Heart left ventricle (tissue), 16 donors: ENCODE measurements around the gene OR3A1. TPM values are rescaled to one million over a fixed set of nuclear protein-coding genes. Genes with fewer than 3 reads are reported as not detected.
"Not testable (repeated sequence)": the region's sequence is repeated elsewhere in the genome, so short reads cannot be mapped to it uniquely, and the experiment has no call there.

ENCODE experiments used
- ATAC-seq, 4 donors: fragments of 200-7000 bp; cut with Tn5 transposase; one replicate each; pipeline ENCODE4 v1.9.1; 2020 to 2022; ENCODE audit warnings: moderate library complexity in 4 of 4, mild to moderate bottlenecking in 3 of 4, moderate number of reproducible peaks in 1 of 4
- DNase-seq, 5 donors: peaks; one replicate each; pipeline ENCODE4 v3.0.0-alpha.2; 2020
- H3K27ac ChIP-seq, 12 donors: fragments of 200-600 bp; sonication (generic) in 4 of 12; one replicate each; pipeline versions ENCODE4 v1.5.0 to v1.8.0; 2016 to 2022; ENCODE audit warnings: mild to moderate bottlenecking in 2 of 12
- H3K27me3 ChIP-seq, 9 donors: fragments of 200-600 bp; sonication (generic) in 2 of 9; one replicate each; pipeline versions ENCODE4 v1.5.1 to v1.8.0; 2016 to 2022; ENCODE audit warnings: mild to moderate bottlenecking in 3 of 9
- H3K36me3 ChIP-seq, 9 donors: fragments of 200-600 bp; sonication (generic) in 2 of 9; one replicate each; pipeline versions ENCODE4 v1.5.0 to v1.8.0; 2018 to 2022; ENCODE audit warnings: mild to moderate bottlenecking in 2 of 9
- H3K4me1 ChIP-seq, 12 donors: fragments of 200-600 bp; sonication (generic) in 4 of 12; one replicate each; pipeline versions ENCODE4 v1.5.0 to v1.8.0; 2016 to 2022; ENCODE audit warnings: mild to moderate bottlenecking in 3 of 12
- H3K4me3 ChIP-seq, 12 donors: fragments of 200-600 bp; sonication (generic) in 4 of 12; one replicate each; pipeline versions ENCODE4 v1.5.0 to v1.8.0; 2017 to 2022; ENCODE audit warnings: mild to moderate bottlenecking in 9 of 12, moderate library complexity in 4 of 12
- H3K9me3 ChIP-seq, 12 donors: fragments of 200-600 bp; sonication (generic) in 4 of 12; one replicate each; pipeline versions ENCODE4 v1.5.0 to v1.8.0; 2016 to 2022; ENCODE audit warnings: mild to moderate bottlenecking in 1 of 12
- CTCF ChIP-seq, 12 donors: fragments of 200-600 bp; sonication (generic) in 4 of 12; IDR thresholded peaks; one replicate each; pipeline versions ENCODE4 v1.5.0 to v1.8.0; 2018 to 2022; ENCODE audit warnings: antibody characterized with exemption in 12 of 12, mild to moderate bottlenecking in 5 of 12
- POLR2A ChIP-seq, 2 donors: fragments of 450-650 bp; IDR thresholded peaks; one replicate each; pipeline ENCODE4 v1.6.1; 2017; ENCODE audit warnings: antibody characterized with exemption in 2 of 2, mild to moderate bottlenecking in 2 of 2, moderate library complexity in 2 of 2
- WGBS, 4 donors: extraction: QIAGEN DNeasy Blood & Tissue Kit in 2 of 4; methylation state at CpG; one replicate each; pipeline versions ENCODE4 v1.1.5 to v1.1.7; 2013 to 2018; 5-methylcytosine and 5-hydroxymethylcytosine counted together
- intact Hi-C, 10 donors: fragments of 100-400 bp; cut with DNase I; formaldehyde crosslinking; loops; one replicate each; pipeline versions ENCODE4 v1.11.1 to v1.14.2; 2022
- polyA plus RNA-seq, 2 donors: library from polyadenylated mRNA; stranded (reverse); fragments of 200-250 nt; gene quantifications; one replicate each; pipeline ENCODE4 v1.2.3, GENCODE V29; 2013
- total RNA-seq, 9 donors: library from RNA; depleted of rRNA in 2 of 9; stranded (reverse); fragments of >200 nt in 2 of 9; fragmentation: NEBNext Ultra II Directional in 3 of 9; extraction: Animal tissue kit (Norgen Biotek cat#: 25700) in 3 of 9; gene quantifications; one replicate each; pipeline versions ENCODE4 v1.1.0 to v1.2.4, GENCODE V29; 2016 to 2023
- donor health status: ischemic (EF 13 %, LVEDD 7.1; RV severe dilation, severe dysfunction).
- donor health status: healthy with polysubstance abuse.
- donor health status: DM: no; HTN: yes; CAD: no.
- donor health status: DM: no; HTN: no; CAD: no.
- donor health status: ischemic (EF 25% LVEDD 6.9; RV normal size, moderate dysfunction).
- donor health status: ischemic (EF 25% LVEDD 5.7; RV mildly dilated, moderate dysfunction).
- donor health status: healthy.
- donor health status: DM: yes; HTN: yes; CAD: no.
- donor health status: ischemic (EF 35%, LVEDD 5.7; RV mildly dilated, moderate dysfunction).
- donor health status: nonischemic (EF 11% LVEDD 7.7; RV severe dilation, severe dysfunction).
- donor health status: DM: yes; HTN: yes; CAD: no.
- donor health status: PGD.
- donor health status: ischemic (EF 29% LVEDD 5.4; RV normal size, mild dysfunction).
- donor health status: nonischemic (EF 23%, LVEDD 6.1; RV moderate dilation, normal function).

Gene OR3A1
- total and polyA plus RNA-seq, 11 donors, result not detected

GRCh38 chr17:3316836-3317235 lies 18.7 kb upstream of the OR3A1 start:
- no peak overlapping the region for H3K27ac ChIP-seq
- ATAC-seq (no peak), DNase-seq (no peak)
- H3K9me3 ChIP-seq, result no peaks in the 10 kb centered on the region
- WGBS, 4 donors, result 52 to 64% (median 60%) methylated on average over 3 of the region's 3 CpGs
- intact Hi-C loops, result no loop called here
- no peaks in the 10 kb centered on the region for H3K4me1 ChIP-seq
- no peak overlapping the region for H3K4me3 ChIP-seq
- H3K27me3 ChIP-seq, result peaks cover 0 to 3% (median 0%) of the 10 kb centered on the region in 9 donors
- no peak for TF ChIP-seq POLR2A (IDR thresholded peaks at IDR 0.05)
- no peak for TF ChIP-seq CTCF (IDR thresholded peaks at IDR 0.05)
- no peaks in the 10 kb centered on the region for H3K36me3 ChIP-seq

GRCh38 chr17:3308603-3309002 lies 10.4 kb upstream of the OR3A1 start:
- Histone ChIP-seq H3K27ac (no peak overlapping the region), H3K4me3 (no peak overlapping the region), H3K4me1 (no peaks in the 10 kb centered on the region), H3K36me3 (no peaks in the 10 kb centered on the region), H3K27me3 (peaks cover 0 to 7% (median 0%) of the 10 kb centered on the region in 9 donors), H3K9me3 (no peaks in the 10 kb centered on the region)
- ATAC-seq (no peak), DNase-seq (no peak)
- WGBS, 4 donors, result 64 to 72% (median 66%) methylated on average over 4 of the region's 4 CpGs
- TF ChIP-seq CTCF (IDR thresholded peaks at IDR 0.05) (no peak), POLR2A (IDR thresholded peaks at IDR 0.05) (no peak)
- intact Hi-C loops, result no loop called here

- Histone ChIP-seq H3K9me3 (peaks cover 0 to 5% (median 0%) of the 10 kb centered on the region in 12 donors), H3K4me1 (no peaks in the 10 kb centered on the region), H3K4me3 (no peak overlapping the region), H3K36me3 (no peaks in the 10 kb centered on the region), H3K27me3 (peaks cover 0 to 2% (median 0%) of the 10 kb centered on the region in 9 donors), H3K27ac (no peak overlapping the region)
- no peak for DNase-seq
- no peak for ATAC-seq
- TF ChIP-seq CTCF (IDR thresholded peaks at IDR 0.05) (no peak), POLR2A (IDR thresholded peaks at IDR 0.05) (no peak)
- intact Hi-C loops, result no loop called here
- WGBS, 4 donors, result 56 to 64% (median 59%) methylated on average over 4 of the region's 4 CpGs
Observed at GRCh38 chr17:3295632-3296031, 2.5 kb downstream of the OR3A1 start.

GRCh38 chr17:3293548-3293947 lies 4.6 kb downstream of the OR3A1 start:
- H3K27ac ChIP-seq, H3K4me1 ChIP-seq, H3K36me3 ChIP-seq, H3K27me3 ChIP-seq, H3K9me3 ChIP-seq, H3K4me3 ChIP-seq, intact Hi-C loops, ATAC-seq, DNase-seq: not testable (repeated sequence)
- 79 to 82% (median 80%) methylated on average over 1 of the region's 1 CpG for WGBS, 4 donors

GRCh38 chr17:3282901-3283300 lies 15.3 kb downstream of the OR3A1 start:
- no peak overlapping the region for H3K4me3 ChIP-seq
- no peak for ATAC-seq
- WGBS, 4 donors, result 70 to 86% (median 78%) methylated on average over 1 of the region's 1 CpG
- H3K27me3 ChIP-seq, result no peaks in the 10 kb centered on the region
- TF ChIP-seq CTCF (IDR thresholded peaks at IDR 0.05) (no peak), POLR2A (IDR thresholded peaks at IDR 0.05) (no peak)
- no peak for DNase-seq
- no peak overlapping the region for H3K27ac ChIP-seq
- H3K9me3 ChIP-seq, result no peaks in the 10 kb centered on the region
- intact Hi-C loops, result no loop called here
- H3K4me1 ChIP-seq, result no peaks in the 10 kb centered on the region
- no peaks in the 10 kb centered on the region for H3K36me3 ChIP-seq
